Trophoblast cell (in vitro differentiated cells and primary cell): ENCODE measurements around the gene MTERF4.

Experiments
- DNase-seq, 2 donors: peaks; one replicate each; pipeline ENCODE4 v3.0.0-alpha.2; 2016
- H2AFZ ChIP-seq: 2 replicates; pipeline ENCODE4 v1.6.1; 2013; ENCODE audit warnings: low read length, moderate library complexity, mild to moderate bottlenecking; ENCODE audit not compliant: insufficient read depth, poor library complexity
- H2AK5ac ChIP-seq: 2 replicates; pipeline ENCODE4 v1.6.1; 2013; ENCODE audit warnings: mild to moderate bottlenecking, low read length
- H2BK120ac ChIP-seq: 2 replicates; pipeline ENCODE4 v1.6.1; 2013; ENCODE audit warnings: low read length, mild to moderate bottlenecking, moderate library complexity; ENCODE audit not compliant: insufficient read depth, poor library complexity
- H2BK12ac ChIP-seq: 2 replicates; pipeline ENCODE4 v1.6.1; 2013; ENCODE audit warnings: mild to moderate bottlenecking, low read length, moderate library complexity
- H2BK5ac ChIP-seq: 2 replicates; pipeline ENCODE4 v1.6.1; 2013; ENCODE audit warnings: low read length, low read depth, moderate library complexity, mild to moderate bottlenecking; ENCODE audit not compliant: poor library complexity
- H3K14ac ChIP-seq: 2 replicates; pipeline ENCODE4 v1.6.1; 2013; ENCODE audit warnings: mild to moderate bottlenecking, low read length
- H3K18ac ChIP-seq: 2 replicates; pipeline ENCODE4 v1.6.1; 2013; ENCODE audit warnings: mild to moderate bottlenecking, low read length
- H3K23ac ChIP-seq: 2 replicates; pipeline ENCODE4 v1.6.1; 2013; ENCODE audit warnings: low read length
- H3K27ac ChIP-seq: 2 replicates; pipeline ENCODE4 v1.5.1; 2013; ENCODE audit warnings: low read depth, mild to moderate bottlenecking, inconsistent platforms, low read length, moderate library complexity
- H3K27me3 ChIP-seq: 2 replicates; pipeline ENCODE4 v1.6.1; 2013; ENCODE audit warnings: inconsistent platforms, mild to moderate bottlenecking, low read length, moderate library complexity; ENCODE audit not compliant: insufficient read depth
- H3K36me3 ChIP-seq, 2 experiments: 1 replicate in 1 of 2; 2 replicates in 1 of 2; pipeline ENCODE4 v1.6.1; 2013; ENCODE audit warnings: low read length in 2 of 2, mild to moderate bottlenecking in 2 of 2, moderate library complexity in 1 of 2; ENCODE audit not compliant: insufficient read depth in 2 of 2, control insufficient read depth in 1 of 2
- H3K4ac ChIP-seq: 2 replicates; pipeline ENCODE4 v1.6.1; 2013; ENCODE audit warnings: low read depth, mild to moderate bottlenecking, low read length, moderate library complexity
- H3K4me1 ChIP-seq, 2 experiments: 1 replicate in 1 of 2; 2 replicates in 1 of 2; pipeline ENCODE4 v1.6.1; 2013; ENCODE audit warnings: low read length in 2 of 2, mild to moderate bottlenecking in 2 of 2, moderate library complexity in 1 of 2; ENCODE audit not compliant: insufficient read depth in 2 of 2, control insufficient read depth in 1 of 2
- H3K4me2 ChIP-seq: 2 replicates; pipeline ENCODE4 v1.6.1; 2013; ENCODE audit warnings: inconsistent platforms, mild to moderate bottlenecking, low read length, moderate library complexity
- H3K4me3 ChIP-seq: 2 replicates; pipeline ENCODE4 v1.5.1; 2013; ENCODE audit warnings: mild to moderate bottlenecking, low read depth, low read length, inconsistent platforms
- H3K79me1 ChIP-seq: one replicate; pipeline ENCODE4 v1.6.1; 2013; ENCODE audit warnings: low read length
- H3K79me2 ChIP-seq: 2 replicates; pipeline ENCODE4 v1.6.1; 2013; ENCODE audit warnings: low read length, mild to moderate bottlenecking; ENCODE audit not compliant: control insufficient read depth, insufficient read depth, poor library complexity
- H3K9ac ChIP-seq: 2 replicates; pipeline ENCODE4 v1.6.1; 2013; ENCODE audit warnings: mild to moderate bottlenecking, low read length
- H3K9me3 ChIP-seq: 2 replicates; pipeline ENCODE4 v1.6.1; 2013; ENCODE audit warnings: low read depth, mild to moderate bottlenecking, control low read depth, inconsistent platforms, low read length; ENCODE audit not compliant: insufficient read depth
- H4K12ac ChIP-seq: 2 replicates; pipeline ENCODE4 v1.6.1; 2013; ENCODE audit warnings: low read depth, mild to moderate bottlenecking, low read length, moderate library complexity
- H4K8ac ChIP-seq: 2 replicates; pipeline ENCODE4 v1.6.1; 2013; ENCODE audit warnings: low read depth, mild to moderate bottlenecking, low read length, moderate library complexity
- H4K91ac ChIP-seq: one replicate; pipeline ENCODE4 v1.6.1; 2013; ENCODE audit warnings: low read depth, mild to moderate bottlenecking, low read length, moderate library complexity
- whole genome bisulfite sequencing: extraction: QIAGEN DNeasy Blood & Tissue Kit; methylation state at CpG from one replicate; pipeline ENCODE4 v1.1.7; 2013; ENCODE audit warnings: missing lambda C conversion rate; ENCODE audit not compliant: insufficient read length, insufficient coverage; ENCODE audit errors: extremely low coverage; 5-methylcytosine and 5-hydroxymethylcytosine counted together

MTERF4 gene

GRCh38 chr2:241070811-241071676, 31.0 kb downstream of the MTERF4 start:
- Histone ChIP-seq H3K79me1 (no peaks in the 10 kb centered on the region), H2BK5ac (no peak overlapping the region), H4K12ac (no peak overlapping the region), H3K9me3 (peaks cover 4% of the 10 kb centered on the region), H3K27ac (no peak overlapping the region), H3K4me3 (no peak overlapping the region), H3K23ac (no peak overlapping the region), H3K14ac (no peak overlapping the region), H2AFZ (no peak overlapping the region), H3K27me3 (no peaks in the 10 kb centered on the region), H3K79me2 (no peaks in the 10 kb centered on the region), H3K9ac (no peak overlapping the region), H2BK120ac (no peak overlapping the region), H3K4me2 (no peak overlapping the region), H4K8ac (no peak overlapping the region), H2AK5ac (no peak overlapping the region), H2BK12ac (no peak overlapping the region), H3K18ac (no peak overlapping the region), H3K4me1 (no peaks in the 10 kb centered on the region), H3K4ac (no peak overlapping the region), H4K91ac (no peak overlapping the region), H3K36me3 (peaks cover 2 to 3% of the 10 kb centered on the region in 2 experiments)
- no peak for DNase-seq
- no CpG with 5 or more reads among the region's 31 CpGs for WGBS

- Histone ChIP-seq H3K36me3 (peaks cover 2 to 3% of the 10 kb centered on the region in 2 experiments), H2BK5ac (no peak overlapping the region)
- WGBS = no CpG with 5 or more reads among the region's 13 CpGs
These were observed 31.7 kb downstream of the MTERF4 start for GRCh38 chr2:241070361-241070760.

GRCh38 chr2:241069821-241070281, 32.2 kb downstream of the MTERF4 start:
- Histone ChIP-seq H2BK120ac (no peak overlapping the region), H2BK12ac (no peak overlapping the region), H3K14ac (no peak overlapping the region), H3K4ac (no peak overlapping the region), H3K79me1 (no peaks in the 10 kb centered on the region), H3K36me3 (peaks cover 0 to under 1% of the 10 kb centered on the region in 2 experiments), H2AK5ac (no peak overlapping the region), H4K8ac (no peak overlapping the region), H2AFZ (no peak overlapping the region), H3K4me1 (no peaks in the 10 kb centered on the region), H3K9ac (no peak overlapping the region), H3K27ac (no peak overlapping the region), H3K18ac (no peak overlapping the region), H3K4me3 (no peak overlapping the region), H3K27me3 (no peaks in the 10 kb centered on the region), H4K91ac (no peak overlapping the region), H3K23ac (no peak overlapping the region), H4K12ac (no peak overlapping the region), H3K79me2 (no peaks in the 10 kb centered on the region), H2BK5ac (no peak overlapping the region), H3K4me2 (no peak overlapping the region), H3K9me3 (peaks cover 4% of the 10 kb centered on the region)
- WGBS = no CpG with 5 or more reads among the region's 26 CpGs
- no peak for DNase-seq

More at GRCh38 chr2:241070361-241070760, 31.7 kb downstream of the MTERF4 start:
- Histone ChIP-seq H4K91ac (no peak overlapping the region), H3K4me3 (no peak overlapping the region), H4K8ac (no peak overlapping the region), H3K79me2 (no peaks in the 10 kb centered on the region), H3K4me2 (no peak overlapping the region), H3K79me1 (no peaks in the 10 kb centered on the region), H3K27ac (no peak overlapping the region), H3K27me3 (no peaks in the 10 kb centered on the region), H3K14ac (no peak overlapping the region), H3K9ac (no peak overlapping the region), H3K18ac (no peak overlapping the region), H4K12ac (no peak overlapping the region), H3K4me1 (no peaks in the 10 kb centered on the region), H3K9me3 (peaks cover 4% of the 10 kb centered on the region), H2AK5ac (no peak overlapping the region), H2BK120ac (no peak overlapping the region), H3K23ac (no peak overlapping the region), H2AFZ (no peak overlapping the region), H2BK12ac (no peak overlapping the region), H3K4ac (no peak overlapping the region)
- no peak for DNase-seq

- Histone ChIP-seq H3K23ac (no peak overlapping the region), H3K4me3 (no peak overlapping the region), H4K12ac (no peak overlapping the region), H3K14ac (no peak overlapping the region), H2BK5ac (no peak overlapping the region), H3K18ac (no peak overlapping the region), H4K91ac (no peak overlapping the region), H3K27ac (no peak overlapping the region), H2BK120ac (no peak overlapping the region), H3K79me2 (no peaks in the 10 kb centered on the region), H2AK5ac (no peak overlapping the region), H3K79me1 (no peaks in the 10 kb centered on the region), H3K36me3 (no peaks in the 10 kb centered on the region), H3K27me3 (no peaks in the 10 kb centered on the region), H3K4me2 (no peak overlapping the region), H3K4ac (no peak overlapping the region), H2BK12ac (no peak overlapping the region), H3K9ac (no peak overlapping the region), H4K8ac (no peak overlapping the region), H3K9me3 (peaks cover 4% of the 10 kb centered on the region), H3K4me1 (no peaks in the 10 kb centered on the region), H2AFZ (no peak overlapping the region)
- no peak for DNase-seq
- no CpG with 5 or more reads among the region's 28 CpGs for WGBS
These were observed 32.9 kb downstream of the MTERF4 start for GRCh38 chr2:241068942-241069810.
